HL-60/S4 treated with phorbol 12-myristate 13-acetate at 8.2 ng/mL for 4 days and 3 days (cell line): Measurements from ENCODE around the gene GTF2H4.
"Not testable (repeated sequence)": the region's sequence is repeated elsewhere in the genome, so short reads cannot be mapped to it uniquely, and the experiment has no call there.

Experiments
- in situ Hi-C: fragments of 300-500 bp; cut with MboI; formaldehyde crosslinking; loops from 2 replicates; pipeline ENCODE4 v1.15.0; 2022; ENCODE audit warnings: low sequenced_read_pairs

The GTF2H4 gene

DNA sequence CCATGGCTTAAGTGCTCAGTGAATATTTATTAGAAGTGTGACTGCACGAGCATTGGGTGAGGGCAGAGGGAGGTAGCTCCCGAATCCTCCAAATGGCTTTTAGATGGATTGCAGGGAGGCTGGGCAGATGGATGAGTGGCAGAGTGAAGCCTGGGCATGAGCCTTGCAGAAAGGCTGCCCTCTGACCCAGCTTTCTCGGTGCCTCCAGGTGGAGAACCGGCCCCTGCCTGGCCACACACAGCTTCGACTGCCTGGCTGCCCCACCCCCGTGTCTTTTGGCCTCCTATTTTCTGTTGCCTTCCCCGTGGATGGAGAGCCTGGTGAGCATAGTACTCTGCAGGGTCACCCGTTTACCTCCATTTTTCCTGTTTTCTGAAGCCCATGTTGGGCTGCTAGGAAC is 9.5 kb downstream of the GTF2H4 start:
- in situ Hi-C loops: no loop called here

- in situ Hi-C loops: no loop called here
Measured at GRCh38 chr6:30918670-30919069, 10.7 kb downstream of the GTF2H4 start.

DNA sequence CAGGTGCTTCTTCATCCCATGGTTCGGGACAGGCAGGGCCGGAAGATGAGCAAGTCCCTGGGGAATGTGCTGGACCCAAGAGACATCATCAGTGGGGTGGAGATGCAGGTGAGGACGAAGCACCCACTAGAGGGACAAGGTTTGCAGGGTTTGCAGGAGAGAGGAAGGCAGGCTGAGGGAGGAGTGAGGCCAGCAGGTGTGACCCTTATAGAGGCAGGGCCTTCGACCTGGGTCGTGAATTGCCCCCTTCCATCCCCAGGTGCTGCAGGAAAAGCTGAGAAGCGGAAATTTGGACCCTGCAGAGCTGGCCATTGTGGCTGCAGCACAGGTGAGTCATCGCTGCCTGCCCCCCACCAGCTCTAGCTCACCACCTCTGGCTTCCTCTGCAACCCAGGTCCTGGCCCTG is 14.4 kb downstream of the GTF2H4 start:
- in situ Hi-C loops: no loop called here

- in situ Hi-C loops: not testable (repeated sequence)
Measured at GRCh38 chr6:30924040-30924627, 16.1 kb downstream of the GTF2H4 start.

DNA sequence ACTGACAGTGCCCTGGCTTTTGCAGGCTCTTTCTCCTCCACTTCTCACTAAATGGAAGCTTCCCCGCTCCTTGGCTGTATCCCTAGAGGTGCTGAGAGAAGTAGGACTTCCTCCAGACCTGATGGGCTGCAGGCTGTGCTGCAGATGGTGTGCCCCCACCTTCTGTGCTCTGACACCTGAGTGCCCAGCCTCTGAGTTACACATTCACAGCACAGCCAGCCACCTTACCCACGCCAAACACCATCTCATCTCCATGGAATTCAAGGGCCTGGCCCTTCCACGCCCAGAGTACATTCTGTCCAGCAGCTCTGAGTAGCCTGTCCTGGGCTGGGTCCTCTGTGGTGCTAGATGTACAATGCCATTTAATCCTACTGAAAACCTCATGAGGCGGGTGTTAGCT is 18.6 kb downstream of the GTF2H4 start:
- in situ Hi-C loops: no loop called here

DNA sequence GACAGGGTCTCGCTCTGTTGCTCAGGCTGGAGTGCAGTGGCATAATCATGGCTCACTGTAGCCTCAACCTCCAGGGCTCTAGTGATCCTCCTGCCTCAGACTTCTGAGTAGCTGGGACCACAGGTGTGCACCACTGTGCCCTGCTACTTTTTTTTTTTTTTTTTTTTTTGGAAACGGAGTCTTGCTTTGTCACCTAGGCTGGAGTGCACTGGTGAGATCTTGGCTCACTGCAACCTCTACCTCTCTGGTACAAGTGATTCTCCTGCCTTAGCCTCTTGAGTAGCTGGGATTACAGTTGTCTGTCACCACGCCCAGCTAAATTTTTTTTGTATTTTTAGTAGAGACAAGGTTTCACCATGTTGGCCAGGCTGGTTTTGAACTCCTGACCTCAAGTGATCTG is 19.1 kb downstream of the GTF2H4 start:
- in situ Hi-C loops: not testable (repeated sequence)

DNA sequence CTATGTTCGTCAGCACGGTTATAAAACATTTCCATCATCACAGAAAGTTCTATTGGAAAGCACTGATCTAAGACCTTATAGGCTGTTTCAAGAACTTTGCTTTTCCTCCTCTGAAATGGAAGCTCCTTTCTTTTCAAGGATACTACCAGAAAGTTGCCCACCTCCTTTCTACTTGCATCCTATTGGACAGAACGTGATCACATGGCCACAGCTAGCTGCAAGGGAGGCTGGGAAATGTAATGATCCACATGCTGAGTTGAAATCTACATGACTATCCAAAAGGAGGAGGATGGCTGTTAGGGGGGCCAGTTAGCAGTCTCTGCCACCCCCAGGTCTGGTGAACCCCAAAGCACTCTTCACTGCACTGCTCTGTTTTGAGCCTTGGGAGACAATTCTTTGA is 20.7 kb downstream of the GTF2H4 start:
- in situ Hi-C loops: no loop called here

- in situ Hi-C loops: no loop called here
Measured at GRCh38 chr6:30930506-30930905, 22.5 kb downstream of the GTF2H4 start.

GRCh38 chr6:30931272-30931671 is 23.3 kb downstream of the GTF2H4 start:
- in situ Hi-C loops: no loop called here

DNA sequence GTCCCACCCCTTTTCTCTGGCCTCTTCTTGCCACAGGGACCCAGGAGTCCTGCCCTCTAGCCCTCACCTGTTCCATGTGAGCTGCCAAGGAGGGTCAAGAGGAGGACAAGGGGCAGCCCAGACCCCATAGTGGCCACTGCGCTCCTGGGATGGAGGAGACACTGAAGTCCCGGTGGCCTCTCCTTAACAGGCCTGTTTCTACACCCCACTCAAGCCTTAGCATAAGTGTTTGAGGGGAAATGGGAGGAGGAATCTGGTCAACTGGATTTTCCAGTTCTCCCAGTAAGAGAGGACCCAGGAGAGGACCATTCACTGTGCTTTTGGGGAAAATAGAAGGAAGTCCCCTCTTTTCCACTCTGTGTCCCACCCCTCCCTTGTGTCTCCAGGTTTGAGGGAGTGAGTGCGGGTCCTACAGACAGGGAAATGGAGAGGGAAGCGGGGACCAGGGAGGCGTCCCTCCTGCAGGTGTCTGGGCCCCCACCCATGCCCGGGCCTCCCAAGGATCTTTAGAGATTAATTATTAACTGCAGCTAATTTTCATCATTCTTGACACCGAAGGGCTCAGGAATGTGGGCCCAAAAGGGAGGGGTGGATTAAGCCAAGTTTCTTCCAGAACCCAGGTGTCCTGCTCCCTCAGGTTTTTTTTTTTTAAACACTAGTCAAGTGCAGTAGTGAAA is 24.1 kb downstream of the GTF2H4 start, which contains the start of gene SFTA2:
SFTA2 (minus strand) TSS at position 202 of the 677 bp plus-strand sequence; CDS start at position 128, 74 bp downstream.
- in situ Hi-C loops: no loop called here

GRCh38 chr6:30932665-30933365 is 24.8 kb downstream of the GTF2H4 start:
- in situ Hi-C loops: no loop called here

DNA sequence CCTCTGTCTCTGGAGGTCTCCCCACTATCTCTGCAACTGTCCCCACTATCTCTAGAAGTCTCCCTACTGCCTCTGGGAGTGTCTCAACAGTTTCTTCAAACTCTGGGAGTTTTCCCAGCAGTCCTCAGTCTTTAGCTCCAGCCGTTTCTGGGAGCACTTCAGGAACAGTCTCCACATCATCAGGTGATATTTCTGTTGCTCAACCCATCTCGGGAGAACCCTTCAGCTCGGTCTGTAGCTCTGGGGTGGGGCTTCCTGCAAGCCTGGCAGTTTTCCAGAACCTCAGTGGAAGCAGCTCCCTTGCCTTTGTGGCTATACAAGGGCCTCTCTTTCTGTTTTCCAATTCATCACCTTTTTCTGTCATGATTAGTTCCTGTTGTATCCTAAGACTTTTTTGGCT is 27.0 kb downstream of the GTF2H4 start:
- in situ Hi-C loops: no loop called here

- in situ Hi-C loops: no loop called here
Measured at GRCh38 chr6:30937265-30937664, 29.3 kb downstream of the GTF2H4 start.

DNA sequence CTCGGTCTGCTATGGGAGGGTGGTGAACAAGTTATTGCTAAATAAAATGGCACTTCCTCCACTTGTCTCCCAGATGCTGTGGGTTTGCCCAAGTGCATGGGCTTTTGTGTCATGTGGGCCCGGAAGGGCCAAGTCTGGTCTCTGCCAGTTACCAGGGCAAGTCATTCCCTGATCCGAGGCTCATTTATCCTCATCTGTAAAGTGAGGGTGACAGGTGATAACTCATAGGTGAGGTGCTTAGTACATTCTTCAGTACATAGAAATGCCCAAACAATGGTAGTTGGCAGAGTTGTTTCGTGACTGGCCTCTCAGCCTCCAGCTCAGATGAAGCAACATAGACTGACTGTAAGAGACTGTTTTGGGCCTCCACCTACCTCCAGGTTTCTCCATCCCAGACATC is 30.7 kb downstream of the GTF2H4 start:
- in situ Hi-C loops: no loop called here

DNA sequence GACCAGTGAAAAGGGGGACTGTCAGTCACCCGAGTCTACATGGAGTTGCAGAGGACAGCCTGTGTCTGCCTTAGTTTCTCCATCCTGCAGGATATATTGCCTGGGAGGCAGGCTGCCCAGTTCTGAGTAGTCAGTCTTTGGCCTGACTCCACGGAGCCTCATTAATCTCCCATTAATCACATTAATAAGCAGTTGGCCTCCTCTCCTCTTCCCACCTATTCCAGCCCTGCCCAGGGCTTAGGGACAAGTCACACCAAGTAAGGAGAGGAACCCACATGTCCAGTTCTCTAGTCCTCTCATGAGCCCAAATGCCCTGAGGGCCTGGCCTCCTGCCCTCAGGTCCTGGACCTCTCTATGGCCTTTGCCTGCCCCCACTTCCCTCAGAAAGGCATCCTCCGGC is 31.5 kb downstream of the GTF2H4 start:
- in situ Hi-C loops: no loop called here

GRCh38 chr6:30940361-30940986 is 32.5 kb downstream of the GTF2H4 start, which contains the start of gene MUCL3:
TSS of gene MUCL3 (plus strand) at chr6:30940973. CDS start at chr6:30941000, 27 bp downstream.
- in situ Hi-C loops: no loop called here

GRCh38 chr6:30942338-30943060 is 34.5 kb downstream of the GTF2H4 start:
- in situ Hi-C loops: no loop called here

GRCh38 chr6:30944051-30944450 is 36.0 kb downstream of the GTF2H4 start:
- in situ Hi-C loops: no loop called here

GRCh38 chr6:30945281-30945680 is 37.3 kb downstream of the GTF2H4 start:
- in situ Hi-C loops: no loop called here

DNA sequence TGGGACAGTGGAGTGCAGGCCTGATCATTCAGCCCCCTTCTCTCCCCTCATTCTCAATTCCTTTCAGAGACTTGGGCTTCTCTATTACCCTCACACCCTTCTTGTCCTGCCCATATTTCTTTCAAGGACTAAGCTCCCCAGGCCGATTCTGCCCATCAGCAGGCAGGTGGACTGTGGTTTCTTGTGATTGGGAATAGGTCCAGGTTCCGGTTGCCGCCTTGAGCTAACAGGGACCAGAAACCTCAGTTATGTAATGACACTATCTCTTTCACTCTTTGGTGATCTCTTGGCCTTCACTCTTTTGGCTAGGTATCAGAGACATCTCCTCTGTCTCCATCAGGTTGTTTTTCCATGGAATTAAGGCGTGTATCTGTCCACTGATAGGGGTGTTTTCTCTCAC is 39.2 kb downstream of the GTF2H4 start:
- in situ Hi-C loops: no loop called here

DNA sequence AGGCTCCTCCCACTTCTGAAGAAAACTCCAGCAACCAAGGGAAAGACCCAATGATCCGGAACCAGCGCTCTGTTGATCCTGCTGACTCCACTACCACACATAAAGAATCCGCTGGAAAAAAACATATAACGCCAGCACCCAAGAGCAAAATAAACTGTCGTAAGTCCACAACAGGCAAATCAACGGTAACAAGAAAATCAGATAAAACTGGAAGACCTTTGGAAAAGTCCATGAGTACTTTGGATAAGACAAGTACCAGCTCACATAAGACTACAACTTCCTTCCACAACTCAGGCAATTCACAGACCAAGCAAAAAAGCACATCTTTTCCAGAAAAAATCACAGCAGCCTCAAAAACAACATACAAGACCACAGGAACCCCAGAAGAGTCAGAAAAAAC is 40.8 kb downstream of the GTF2H4 start:
- in situ Hi-C loops: no loop called here
